ENCODE results near the gene REG4. TPM values are rescaled to one million over a fixed set of nuclear protein-coding genes. Genes with fewer than 3 reads are reported as not detected.
"Not testable (repeated sequence)": the region's sequence is repeated elsewhere in the genome, so short reads cannot be mapped to it uniquely, and the experiment has no call there.

REG4 gene
- total RNA-seq: under 0.01 TPM

DNA sequence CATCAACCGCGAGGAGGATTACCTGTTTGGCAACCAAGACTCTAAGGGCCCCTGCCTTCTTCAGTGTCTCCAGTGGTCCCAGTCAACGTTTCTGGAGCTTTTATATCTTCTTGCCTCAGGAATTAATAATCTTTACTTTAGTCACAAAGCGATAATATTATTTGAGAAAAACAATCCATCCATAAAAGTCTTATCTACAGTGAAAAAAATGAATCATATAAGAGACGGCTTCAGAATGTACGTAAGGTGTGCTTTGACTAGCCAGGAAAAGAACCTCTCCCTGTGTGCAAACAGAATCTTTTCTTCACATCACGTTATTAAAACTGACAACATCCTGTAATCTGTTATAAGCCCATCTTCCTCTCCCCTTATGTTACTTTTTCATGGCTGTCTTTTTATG is at the start of gene REG4:
Gene REG4 (minus strand): TSS at position 74 of the 400 bp plus-strand sequence. CDS start 2,691 bp downstream, outside the sequence.
- no peak for DNase-seq (ENCODE audit: low read depth in 2 of 3, low spot score in 2 of 3)

GRCh38 chr1:119859647-119860046 is 48.4 kb upstream of the REG4 start:
- DNase-seq (ENCODE audit: low read depth in 2 of 3, low spot score in 2 of 3): peak in 2 of 3 donors; percentile 84 to 91

DNA sequence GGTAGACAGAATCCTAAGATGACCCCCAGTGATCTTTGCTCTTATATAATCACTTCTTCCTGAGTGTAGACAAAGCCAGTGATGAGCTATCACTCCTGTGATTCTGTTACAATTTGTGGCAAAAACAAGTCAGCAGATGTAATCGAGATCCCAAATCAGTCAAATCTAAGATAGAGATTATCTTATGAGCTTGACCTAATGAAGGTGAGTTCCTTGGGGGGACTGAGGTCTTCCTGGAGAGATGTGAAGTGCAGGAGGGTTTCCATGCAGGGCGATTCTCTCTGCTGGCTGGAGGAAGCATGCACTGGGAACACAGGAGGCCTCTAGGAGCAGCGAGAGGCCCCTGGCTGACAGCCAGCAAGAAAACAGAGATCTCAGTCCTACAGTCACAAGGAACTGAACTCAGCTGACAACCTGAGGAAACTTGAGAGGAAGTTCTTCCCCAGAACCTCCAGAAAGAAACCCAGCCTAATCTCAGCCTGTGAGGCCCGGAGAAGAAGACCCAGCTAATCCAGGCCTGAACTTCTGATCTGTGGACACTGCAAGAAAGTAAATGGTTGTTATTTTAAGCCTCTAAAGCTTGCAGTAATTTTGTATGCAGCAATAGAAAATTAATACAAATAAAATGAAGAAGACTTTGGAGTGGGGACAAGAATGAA is 47.4 kb upstream of the REG4 start:
- not testable (repeated sequence) for DNase-seq (ENCODE audit: low read depth in 2 of 3, low spot score in 2 of 3)

DNA sequence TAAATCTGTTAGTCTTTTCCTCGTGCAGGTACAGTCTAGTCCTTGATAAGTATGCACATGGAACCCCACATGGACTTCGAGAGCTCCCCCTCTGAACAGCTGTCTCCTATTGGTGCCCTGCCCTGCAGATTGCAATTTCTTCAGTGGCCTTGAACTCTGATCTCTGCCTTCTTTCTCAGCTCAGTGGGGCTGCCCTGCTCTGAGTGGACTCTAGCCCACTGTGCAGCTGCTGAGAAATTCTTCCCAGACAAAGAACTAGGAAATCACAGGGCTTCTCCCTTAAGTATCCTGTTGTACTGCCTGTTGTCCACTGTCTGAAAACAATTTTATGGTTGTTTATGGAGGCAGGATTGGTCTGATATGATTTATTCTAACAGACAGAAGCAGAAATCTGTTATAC is 46.9 kb upstream of the REG4 start:
- no peak for DNase-seq (ENCODE audit: low read depth in 2 of 3, low spot score in 2 of 3)

DNA sequence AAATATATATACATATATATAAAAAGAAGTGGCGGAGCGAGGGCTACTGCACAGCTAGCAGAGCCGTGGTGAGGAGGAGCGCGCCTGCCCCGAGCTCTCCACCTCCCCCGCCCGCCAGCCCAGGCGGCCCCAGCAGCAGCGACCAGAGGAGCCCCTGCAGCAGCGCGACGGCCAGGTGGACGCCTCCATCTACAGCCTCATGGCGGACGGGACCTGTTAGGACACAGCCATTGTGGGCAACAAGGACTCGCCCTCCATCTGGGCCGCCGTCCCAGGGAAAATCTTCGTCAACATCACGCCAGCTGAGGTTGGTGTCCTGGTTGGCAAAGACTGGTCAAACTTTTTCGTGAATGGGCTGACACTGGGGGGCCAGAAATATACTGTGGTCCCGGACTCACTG is 41.9 kb upstream of the REG4 start:
- no peak for DNase-seq (ENCODE audit: low read depth in 2 of 3, low spot score in 2 of 3)

DNA sequence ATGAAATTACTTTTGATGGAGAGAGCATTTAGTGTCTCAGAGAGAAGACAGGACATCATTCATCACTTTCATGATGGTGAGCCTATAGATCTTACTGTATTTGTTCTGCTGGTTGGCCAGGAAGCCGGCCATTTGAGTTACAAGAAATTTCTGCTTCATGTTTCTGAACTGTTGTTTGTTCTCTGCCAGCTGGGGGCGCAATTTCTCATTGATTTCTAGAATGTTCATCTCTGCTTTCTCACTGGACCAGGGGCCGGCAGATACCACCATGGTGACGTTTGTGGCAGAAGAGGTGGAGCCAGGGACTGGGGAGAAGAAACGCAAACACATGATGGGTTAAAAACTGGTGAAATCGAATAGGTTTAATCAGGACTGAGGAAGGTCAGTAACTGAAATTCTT is 32.9 kb upstream of the REG4 start:
- not testable (repeated sequence) for DNase-seq (ENCODE audit: low read depth in 2 of 3, low spot score in 2 of 3)

DNA sequence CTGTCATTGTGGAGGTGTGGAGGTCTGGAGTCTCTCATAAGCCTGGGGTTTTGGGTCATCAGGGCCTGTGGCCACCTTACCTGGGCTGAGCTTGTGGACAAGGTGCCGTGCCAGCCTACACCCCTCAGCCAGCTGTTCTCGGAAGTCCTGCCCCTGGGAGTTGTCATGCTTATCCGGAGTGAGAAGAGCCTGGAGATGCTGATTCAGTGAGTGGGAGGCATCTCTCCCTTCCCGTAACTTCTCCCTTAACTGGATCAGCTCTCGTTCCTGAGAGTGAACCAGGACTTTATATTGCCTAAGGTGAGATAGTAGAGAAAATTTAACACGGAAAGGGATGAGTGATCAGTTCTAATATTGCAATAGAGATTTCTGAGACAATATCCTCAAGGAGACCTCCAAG is 30.0 kb upstream of the REG4 start:
- no peak for DNase-seq (ENCODE audit: low read depth in 2 of 3, low spot score in 2 of 3)

DNA sequence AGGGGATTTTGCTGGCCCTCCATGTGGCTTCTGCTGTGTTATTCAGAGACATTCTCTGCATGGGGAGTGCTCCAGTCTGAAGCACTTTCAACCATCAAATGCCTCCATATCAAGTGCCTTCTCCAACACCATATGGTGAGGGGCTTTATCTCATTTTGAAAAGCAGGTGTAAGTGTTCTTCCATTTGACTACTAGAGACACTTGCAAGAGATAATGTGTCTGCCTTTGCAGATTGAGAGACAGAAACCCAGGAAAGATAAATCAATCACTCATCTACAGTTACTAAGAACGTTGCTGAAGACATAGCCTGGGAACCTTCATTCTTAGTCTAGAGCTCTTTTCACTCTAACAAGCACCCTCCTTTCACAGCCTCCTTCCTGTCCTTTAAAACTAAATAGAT is 29.5 kb upstream of the REG4 start:
- DNase-seq (ENCODE audit: low read depth in 2 of 3, low spot score in 2 of 3): no peak

DNA sequence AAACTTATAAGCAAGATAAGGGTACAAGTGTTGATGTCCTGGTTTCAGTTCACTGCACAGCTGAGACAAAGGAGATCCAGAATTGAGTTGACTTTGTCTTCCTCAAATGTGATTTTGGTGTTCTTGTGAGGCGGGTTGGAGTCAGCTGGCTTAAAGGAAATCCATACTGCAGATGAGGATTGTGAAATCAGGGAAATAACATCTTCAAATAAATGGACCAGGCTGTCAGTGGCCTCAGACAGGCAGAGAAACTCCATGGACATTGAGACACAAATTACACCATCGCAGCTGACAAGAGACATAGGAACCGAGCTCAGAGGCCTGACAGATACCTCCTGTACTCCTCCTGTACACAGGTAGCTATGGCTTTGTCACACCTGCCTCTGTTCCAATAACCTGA is 27.0 kb upstream of the REG4 start:
- DNase-seq (ENCODE audit: low read depth in 2 of 3, low spot score in 2 of 3): no peak

DNA sequence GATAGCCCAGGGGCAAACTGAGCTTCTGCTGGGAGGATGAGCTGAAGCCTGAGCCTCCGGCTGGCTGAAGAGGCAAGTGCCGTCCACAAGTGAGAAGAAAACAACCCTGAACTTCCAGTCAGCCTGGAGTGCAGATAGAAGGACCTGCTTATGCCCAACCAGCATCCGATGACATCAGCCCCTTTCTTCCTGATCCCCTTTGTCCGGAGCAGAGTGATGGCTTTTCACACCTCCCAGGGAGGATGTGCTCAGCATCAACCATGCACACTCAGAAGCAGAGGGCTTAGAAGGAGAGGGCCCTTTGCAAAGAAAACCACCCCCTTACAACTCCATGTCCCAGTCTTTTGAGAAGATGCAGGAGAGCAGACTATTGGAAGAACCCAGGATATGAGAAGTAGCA is 23.7 kb upstream of the REG4 start:
- DNase-seq (ENCODE audit: low read depth in 2 of 3, low spot score in 2 of 3): no peak

DNA sequence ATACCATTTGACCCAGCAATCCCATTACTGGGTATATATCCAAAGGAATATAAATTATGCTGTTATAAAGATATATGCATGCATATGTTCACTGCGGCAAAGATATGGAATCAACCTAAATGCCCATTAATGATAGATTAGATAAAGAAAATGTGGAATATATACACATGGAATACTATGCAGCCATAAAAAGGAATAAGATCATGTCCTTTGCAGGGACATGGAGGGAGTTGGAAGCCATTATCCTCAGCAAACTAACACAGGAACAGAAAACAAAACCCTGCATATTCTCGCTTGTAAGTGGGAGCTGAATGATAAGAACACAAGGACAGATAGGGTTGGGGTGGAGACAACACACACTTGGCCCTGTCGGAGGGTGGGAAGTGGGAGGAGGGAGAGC is 19.8 kb upstream of the REG4 start:
- no peak for DNase-seq (ENCODE audit: low read depth in 2 of 3, low spot score in 2 of 3)

DNA sequence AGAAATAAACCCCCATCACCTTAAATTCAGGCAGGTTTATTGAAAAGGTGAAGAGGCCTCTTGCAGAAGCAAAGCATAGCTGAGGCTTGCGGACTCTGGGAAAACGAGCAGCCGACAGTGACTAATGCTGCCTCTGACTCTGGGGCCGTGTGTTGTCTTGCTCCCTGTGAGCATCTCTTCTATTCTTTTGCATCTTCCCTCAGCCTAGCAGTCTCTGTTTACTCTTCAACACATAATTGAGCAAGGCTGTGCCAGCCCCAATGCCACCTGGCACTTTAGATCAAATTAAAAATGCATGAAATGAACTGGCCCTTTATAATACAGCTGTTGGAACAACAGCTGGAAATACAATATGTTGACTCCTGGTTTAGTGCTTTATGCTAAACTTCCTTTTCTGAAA is 18.4 kb upstream of the REG4 start:
- DNase-seq (ENCODE audit: low read depth in 2 of 3, low spot score in 2 of 3): no peak

DNA sequence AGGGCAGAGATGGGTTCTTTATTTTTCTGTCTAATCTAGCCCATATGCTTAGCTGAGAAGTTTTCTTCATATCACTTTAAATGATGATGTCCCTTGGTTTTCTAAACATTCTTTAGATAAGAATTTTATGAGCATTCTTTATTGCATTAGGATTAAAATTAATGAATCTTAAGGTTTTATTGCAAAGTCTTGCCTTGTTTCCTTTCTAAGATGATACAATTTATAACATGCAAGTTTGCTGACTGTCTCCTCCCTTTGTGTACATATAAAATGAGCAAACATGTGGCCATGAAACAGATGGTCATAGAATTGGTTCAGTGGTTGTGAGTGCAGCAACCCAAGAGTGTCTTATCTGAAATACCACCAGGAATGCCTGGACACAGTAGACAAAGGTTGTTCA is 17.7 kb upstream of the REG4 start:
- DNase-seq (ENCODE audit: low read depth in 2 of 3, low spot score in 2 of 3): not testable (repeated sequence)

- no peak for DNase-seq (ENCODE audit: low read depth in 2 of 3, low spot score in 2 of 3)
Observed at GRCh38 chr1:119828266-119828665, 17.0 kb upstream of the REG4 start.

DNA sequence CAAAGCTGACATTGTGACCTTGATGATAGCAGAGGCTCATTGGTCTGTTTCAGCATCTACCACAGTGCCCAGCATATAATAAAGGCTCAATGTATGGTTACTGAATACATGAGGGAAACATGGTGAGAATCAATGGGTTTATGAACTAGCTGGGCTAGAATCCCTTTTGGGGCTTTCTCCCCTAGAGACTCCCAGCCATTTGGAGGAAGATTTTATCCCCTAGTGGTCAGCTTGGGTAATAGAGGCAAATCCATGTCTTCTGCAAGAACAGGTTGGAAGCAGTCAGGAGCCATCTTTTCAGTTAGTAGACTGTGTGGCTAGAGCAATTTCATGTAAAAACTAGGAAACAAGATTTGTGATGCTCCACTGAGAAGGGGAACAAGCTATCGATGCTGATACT is 15.8 kb upstream of the REG4 start:
- DNase-seq (ENCODE audit: low read depth in 2 of 3, low spot score in 2 of 3): no peak

GRCh38 chr1:119822406-119822805 is 11.1 kb upstream of the REG4 start:
- no peak for DNase-seq (ENCODE audit: low read depth in 2 of 3, low spot score in 2 of 3)

- DNase-seq (ENCODE audit: low read depth in 2 of 3, low spot score in 2 of 3): no peak
Observed at GRCh38 chr1:119818181-119818580, 6.9 kb upstream of the REG4 start.

- DNase-seq (ENCODE audit: low read depth in 2 of 3, low spot score in 2 of 3): no peak
Observed at GRCh38 chr1:119816407-119816806, 5.1 kb upstream of the REG4 start.

DNA sequence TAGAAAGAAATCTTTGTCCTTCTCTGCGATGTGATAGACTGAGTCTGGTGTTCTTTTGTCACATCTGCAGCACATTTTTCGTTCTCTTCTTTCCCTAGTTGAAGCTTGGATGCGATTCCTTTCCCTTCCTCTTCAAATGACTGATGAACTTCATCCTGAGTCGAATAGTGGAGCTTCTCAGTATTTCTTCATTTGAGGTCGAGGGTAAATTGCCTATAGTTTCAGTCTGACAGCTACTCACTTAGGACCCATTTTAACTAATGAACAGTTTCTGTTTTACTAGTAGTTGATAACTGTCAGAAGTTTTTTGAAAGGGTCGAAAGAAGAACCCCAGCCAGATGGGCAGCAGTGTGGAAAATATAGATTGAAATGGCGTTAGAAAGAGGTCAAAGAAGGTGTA is 4.7 kb upstream of the REG4 start:
- no peak for DNase-seq (ENCODE audit: low read depth in 2 of 3, low spot score in 2 of 3)

GRCh38 chr1:119815361-119815760 is 4.1 kb upstream of the REG4 start:
- no peak for DNase-seq (ENCODE audit: low read depth in 2 of 3, low spot score in 2 of 3)

GRCh38 chr1:119814288-119814687 is 3.0 kb upstream of the REG4 start:
- DNase-seq (ENCODE audit: low read depth in 2 of 3, low spot score in 2 of 3): no peak

- DNase-seq (ENCODE audit: low read depth in 2 of 3, low spot score in 2 of 3): no peak
Observed at GRCh38 chr1:119811985-119812557, 811 bp upstream of the REG4 start.

All from hematopoietic multipotent progenitor cell (in vitro differentiated cells).